Vagina (tissue), 2 donors: ENCODE measurements around the gene CD81. TPM values are rescaled to one million over a fixed set of nuclear protein-coding genes. Genes with fewer than 3 reads are reported as not detected.
A peak's percentile ranks its signal among the peaks of the same experiment; 100 is the strongest.

ENCODE experiments used
- DNase-seq, 2 donors: peaks; one replicate each; pipeline ENCODE4 v3.0.0-alpha.2; 2017; ENCODE audit errors: extremely low spot score in 2 of 2
- H3K27ac ChIP-seq: fragments of 200-600 bp; sonication (generic); one replicate; pipeline ENCODE4 v1.5.1; 2019
- H3K27me3 ChIP-seq: fragments of 200-600 bp; sonication (generic); one replicate; pipeline ENCODE4 v1.5.1; 2019
- H3K36me3 ChIP-seq, 2 donors: fragments of 200-600 bp; sonication (generic); one replicate each; pipeline ENCODE4 v1.5.1; 2017 to 2019
- H3K4me1 ChIP-seq: fragments of 200-600 bp; sonication (generic); one replicate; pipeline ENCODE4 v1.5.1; 2019
- H3K4me3 ChIP-seq, 2 donors: fragments of 200-600 bp; sonication (generic); 1 replicate in 1 of 2; 2 replicates in 1 of 2; pipeline ENCODE4 v1.5.1; 2016 to 2019
- H3K9me3 ChIP-seq: fragments of 200-600 bp; sonication (generic); one replicate; pipeline ENCODE4 v1.5.1; 2019
- POLR2A ChIP-seq, 2 donors: fragments of 450-650 bp; IDR thresholded peaks; one replicate each; pipeline ENCODE4 v1.6.1; 2017; ENCODE audit warnings: antibody characterized with exemption in 2 of 2, mild to moderate bottlenecking in 2 of 2, moderate library complexity in 2 of 2
- POLR2AphosphoS5 ChIP-seq, 2 donors: sonication (generic); formaldehyde crosslinking; IDR thresholded peaks; one replicate each; pipeline ENCODE4 v1.9.0; 2017; ENCODE audit warnings: antibody characterized with exemption in 2 of 2, mild to moderate bottlenecking in 2 of 2, low read depth in 1 of 2; ENCODE audit not compliant: insufficient read depth in 1 of 2
- intact Hi-C: fragments of 100-400 bp; cut with DNase I; formaldehyde crosslinking; loops from one replicate; pipeline ENCODE4 v1.15.1; 2023
- total RNA-seq: library from RNA; depleted of rRNA; stranded (reverse); fragments of >200 nt; gene quantifications from one replicate; pipeline ENCODE4 v1.2.3, GENCODE V29; 2016
- TF ChIP-seq, protein P1 (sequence below), 3 experiments: fragments of 450-650 bp in 2 of 3; fragments of 200-600 bp in 1 of 3; sonication (generic) in 1 of 3; IDR thresholded peaks; one replicate each; pipeline ENCODE4 v1.5.1; 2017 to 2019; ENCODE audit warnings: antibody characterized with exemption in 3 of 3, mild to moderate bottlenecking in 2 of 3, moderate library complexity in 2 of 3

The CD81 gene
- total RNA-seq, 1 donor from 2014 or later = 526 TPM

DNA sequence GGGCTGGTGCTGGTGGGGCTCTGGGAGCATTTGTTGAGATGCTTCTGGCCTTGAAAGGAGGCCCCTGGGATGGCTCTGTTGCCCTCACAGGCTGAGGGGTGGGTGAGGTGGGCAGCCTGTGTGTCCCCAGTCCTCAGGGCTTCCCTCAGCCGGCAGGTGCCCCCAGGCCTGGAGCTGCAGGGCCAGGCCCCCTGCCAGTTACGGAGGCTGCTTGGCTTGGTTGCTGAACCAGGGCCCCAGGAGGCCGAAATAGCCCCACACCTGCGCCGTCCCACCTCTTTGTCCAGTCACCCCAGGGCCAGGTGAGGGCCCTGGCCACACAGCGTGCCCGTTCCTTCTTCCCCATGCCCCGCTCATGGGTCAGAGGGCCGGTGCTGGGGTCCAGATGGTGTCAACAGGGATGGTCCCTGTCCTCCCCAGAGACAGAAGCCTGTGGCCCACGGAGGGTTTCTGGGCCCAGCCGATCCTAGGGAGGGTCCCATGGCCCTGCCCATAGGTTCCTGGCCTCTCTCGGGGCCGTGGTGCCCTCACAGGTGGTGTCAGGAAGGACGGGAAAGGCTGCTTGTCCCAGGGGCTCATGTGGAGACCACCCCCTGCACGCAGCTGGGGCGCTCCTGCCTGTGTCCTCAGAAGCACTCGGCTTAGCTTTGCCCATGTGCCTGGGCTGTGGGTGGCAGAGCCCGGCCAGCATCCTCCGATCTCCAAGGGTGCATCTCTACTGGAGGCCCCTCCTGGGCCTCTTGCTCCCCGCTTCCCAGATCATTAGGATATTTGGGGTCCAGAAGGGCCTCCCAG lies 14.3 kb downstream of the CD81 start:
- Histone ChIP-seq H3K4me1 (peaks cover 65% of the 10 kb centered on the region), H3K27ac (peak overlapping the region; percentile 81), H3K27me3 (no peaks in the 10 kb centered on the region), H3K36me3 (peaks cover 0 to 39% of the 10 kb centered on the region in 2 donors), H3K4me3 (no peak overlapping the region), H3K9me3 (no peaks in the 10 kb centered on the region)
- intact Hi-C loops = no loop called here
- no peak for DNase-seq
- TF ChIP-seq POLR2AphosphoS5 (IDR thresholded peaks at IDR 0.05; ENCODE audit: insufficient read depth in 1 of 2, low read depth in 1 of 2) (no peak), POLR2A (IDR thresholded peaks at IDR 0.05) (no peak)
- TF ChIP-seq, protein P1, sequence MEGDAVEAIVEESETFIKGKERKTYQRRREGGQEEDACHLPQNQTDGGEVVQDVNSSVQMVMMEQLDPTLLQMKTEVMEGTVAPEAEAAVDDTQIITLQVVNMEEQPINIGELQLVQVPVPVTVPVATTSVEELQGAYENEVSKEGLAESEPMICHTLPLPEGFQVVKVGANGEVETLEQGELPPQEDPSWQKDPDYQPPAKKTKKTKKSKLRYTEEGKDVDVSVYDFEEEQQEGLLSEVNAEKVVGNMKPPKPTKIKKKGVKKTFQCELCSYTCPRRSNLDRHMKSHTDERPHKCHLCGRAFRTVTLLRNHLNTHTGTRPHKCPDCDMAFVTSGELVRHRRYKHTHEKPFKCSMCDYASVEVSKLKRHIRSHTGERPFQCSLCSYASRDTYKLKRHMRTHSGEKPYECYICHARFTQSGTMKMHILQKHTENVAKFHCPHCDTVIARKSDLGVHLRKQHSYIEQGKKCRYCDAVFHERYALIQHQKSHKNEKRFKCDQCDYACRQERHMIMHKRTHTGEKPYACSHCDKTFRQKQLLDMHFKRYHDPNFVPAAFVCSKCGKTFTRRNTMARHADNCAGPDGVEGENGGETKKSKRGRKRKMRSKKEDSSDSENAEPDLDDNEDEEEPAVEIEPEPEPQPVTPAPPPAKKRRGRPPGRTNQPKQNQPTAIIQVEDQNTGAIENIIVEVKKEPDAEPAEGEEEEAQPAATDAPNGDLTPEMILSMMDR (IDR thresholded peaks at IDR 0.05) = no peak

DNA sequence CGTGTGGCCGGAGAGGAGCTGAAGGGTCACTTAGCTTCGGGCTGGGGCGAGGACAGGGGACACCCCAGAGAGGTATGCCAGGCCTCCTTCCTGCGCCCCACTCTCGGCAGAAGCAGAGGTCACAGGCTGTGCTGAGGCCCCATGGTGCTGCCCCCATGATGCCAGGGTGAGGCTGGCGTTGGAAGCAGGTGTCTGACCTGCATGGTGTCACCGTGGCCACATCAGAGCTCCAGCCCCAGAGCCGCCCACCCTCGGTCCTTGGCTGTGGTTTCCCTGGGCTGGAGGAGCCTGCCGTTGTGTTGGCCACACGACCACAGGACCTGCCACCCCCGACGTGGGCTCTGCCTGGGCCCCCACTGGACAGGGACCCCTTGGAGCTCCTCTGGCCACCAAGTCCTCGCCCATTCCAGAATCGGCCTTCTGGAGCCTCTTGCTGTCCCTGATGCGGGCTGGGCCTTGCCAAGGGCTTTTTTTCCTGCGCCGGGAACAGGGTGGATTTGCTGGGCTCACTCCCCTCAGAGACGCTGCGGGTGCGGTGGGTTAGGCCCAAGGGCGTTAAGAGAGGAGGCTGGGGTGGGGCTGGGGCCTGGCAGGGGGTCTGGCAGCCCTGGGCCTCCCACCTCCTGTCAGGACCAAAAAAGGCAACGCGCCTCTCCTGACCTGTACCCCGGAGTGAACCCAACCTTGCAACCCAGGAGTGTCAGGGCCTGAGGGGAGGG lies 15.3 kb downstream of the CD81 start:
- H3K4me1 ChIP-seq = peaks cover 54% of the 10 kb centered on the region
- peak overlapping the region; percentile 81 for H3K27ac ChIP-seq
- peaks cover 0 to 49% of the 10 kb centered on the region in 2 donors for H3K36me3 ChIP-seq
- H3K4me3 ChIP-seq = no peak overlapping the region
- H3K27me3 ChIP-seq = no peaks in the 10 kb centered on the region
- no peak for DNase-seq
- intact Hi-C loops = no loop called here
- H3K9me3 ChIP-seq = no peaks in the 10 kb centered on the region
- TF ChIP-seq POLR2AphosphoS5 (IDR thresholded peaks at IDR 0.05; ENCODE audit: insufficient read depth in 1 of 2, low read depth in 1 of 2) (no peak), POLR2A (IDR thresholded peaks at IDR 0.05) (no peak)
- TF ChIP-seq, protein P1 (IDR thresholded peaks at IDR 0.05) = no peak

DNA sequence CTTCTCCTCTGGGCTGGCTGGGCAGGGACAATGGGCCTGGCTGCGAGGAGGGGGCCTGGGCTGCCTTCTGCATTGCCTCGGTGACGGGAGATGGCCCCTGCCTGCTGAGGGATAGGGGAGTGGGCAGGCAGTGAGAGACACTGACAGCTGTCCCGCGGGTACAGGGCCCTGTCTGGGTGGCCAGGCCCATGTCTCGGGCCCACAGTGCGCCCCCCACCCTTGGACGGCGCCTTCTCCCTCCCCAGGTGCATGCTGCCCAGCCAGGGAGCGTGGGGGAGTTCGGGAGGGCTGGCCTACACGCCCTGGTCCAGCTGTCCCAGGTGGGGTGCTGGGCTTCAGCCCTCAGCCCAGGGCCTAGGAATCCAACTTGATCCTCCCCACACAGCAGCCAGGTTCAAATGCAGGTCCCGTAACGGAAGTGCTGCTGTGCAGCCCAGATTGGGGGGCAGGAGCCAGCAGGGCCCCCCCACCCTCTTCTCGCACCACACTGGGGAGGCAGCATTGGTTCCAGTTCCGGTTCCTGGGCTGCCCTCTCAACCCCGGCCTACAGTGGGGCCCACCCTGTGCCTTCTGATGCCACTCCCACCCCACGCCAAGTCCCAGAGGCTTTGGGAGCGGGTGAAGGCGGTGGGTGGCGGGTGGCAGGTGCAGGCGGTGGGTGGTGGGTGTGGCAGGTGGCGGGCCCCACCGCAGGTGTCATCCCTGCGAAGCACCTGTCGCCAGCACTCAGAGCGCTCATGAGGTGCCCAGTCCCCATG lies 16.2 kb downstream of the CD81 start:
- intact Hi-C loops = no loop called here
- peak overlapping the region; percentile 81 for H3K27ac ChIP-seq

DNA sequence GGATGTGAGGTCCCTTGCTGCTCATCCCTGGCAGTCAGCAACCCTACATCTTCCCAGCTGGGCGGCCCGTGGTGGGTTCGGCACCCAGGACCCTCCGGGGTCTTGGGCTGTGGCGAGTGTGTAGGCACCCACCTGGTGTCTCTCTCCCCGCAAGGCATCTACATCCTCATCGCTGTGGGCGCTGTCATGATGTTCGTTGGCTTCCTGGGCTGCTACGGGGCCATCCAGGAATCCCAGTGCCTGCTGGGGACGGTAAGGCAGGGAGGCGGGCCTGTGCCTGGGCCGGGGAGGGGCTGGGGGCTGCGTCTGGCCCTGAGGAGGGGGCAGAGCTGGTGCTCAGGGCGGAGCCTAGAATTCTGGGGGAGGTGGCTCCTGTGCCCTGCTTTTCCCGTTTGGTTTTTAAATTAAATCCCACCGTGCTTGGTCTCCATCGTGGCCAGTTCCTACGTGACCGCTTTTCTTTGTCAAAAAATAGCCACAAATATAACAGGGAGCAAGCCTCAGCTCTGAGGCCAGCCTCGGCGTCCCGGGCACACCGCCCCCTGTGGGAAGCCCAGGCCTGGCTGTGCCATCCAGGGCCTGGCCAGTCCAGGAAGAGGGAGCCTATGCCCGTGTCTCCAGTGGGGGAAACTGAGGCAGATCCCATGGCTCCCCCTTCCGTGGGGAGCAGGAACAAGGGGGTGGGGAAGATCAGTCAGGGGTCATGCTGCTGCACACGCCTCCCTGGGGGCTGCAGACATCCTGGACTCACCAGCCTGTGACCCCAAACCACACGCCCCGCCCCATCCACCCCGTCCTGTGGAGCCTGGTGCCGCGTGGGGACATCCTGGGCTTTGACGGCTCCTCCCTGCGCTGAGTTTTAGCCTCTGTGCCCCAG lies 17.1 kb downstream of the CD81 start:
- Histone ChIP-seq H3K4me1 (peaks cover 49% of the 10 kb centered on the region), H3K27me3 (no peaks in the 10 kb centered on the region), H3K4me3 (no peak overlapping the region), H3K9me3 (no peaks in the 10 kb centered on the region), H3K27ac (no peak overlapping the region), H3K36me3 (peaks cover 0 to 53% of the 10 kb centered on the region in 2 donors)
- intact Hi-C loops = no loop called here
- TF ChIP-seq, protein P1 (IDR thresholded peaks at IDR 0.05) = no peak
- TF ChIP-seq POLR2A (IDR thresholded peaks at IDR 0.05) = no peak
- TF ChIP-seq POLR2AphosphoS5 (IDR thresholded peaks at IDR 0.05; ENCODE audit: insufficient read depth in 1 of 2, low read depth in 1 of 2) = no peak
- no peak for DNase-seq

More for the DNA sequence above, 16.2 kb downstream of the CD81 start:
- Histone ChIP-seq H3K36me3 (peaks cover 0 to 53% of the 10 kb centered on the region in 2 donors), H3K4me3 (no peak overlapping the region), H3K4me1 (peaks cover 49% of the 10 kb centered on the region), H3K9me3 (no peaks in the 10 kb centered on the region), H3K27me3 (no peaks in the 10 kb centered on the region)
- TF ChIP-seq POLR2AphosphoS5 (IDR thresholded peaks at IDR 0.05; ENCODE audit: insufficient read depth in 1 of 2, low read depth in 1 of 2) = no peak
- no peak for TF ChIP-seq POLR2A (IDR thresholded peaks at IDR 0.05)
- TF ChIP-seq, protein P1 (IDR thresholded peaks at IDR 0.05) = no peak
- DNase-seq = no peak
